ENCODE data around the gene ATP6V0E1.
A peak's percentile ranks its signal among the peaks of the same experiment; 100 is the strongest.

ATP6V0E1 gene

DNA sequence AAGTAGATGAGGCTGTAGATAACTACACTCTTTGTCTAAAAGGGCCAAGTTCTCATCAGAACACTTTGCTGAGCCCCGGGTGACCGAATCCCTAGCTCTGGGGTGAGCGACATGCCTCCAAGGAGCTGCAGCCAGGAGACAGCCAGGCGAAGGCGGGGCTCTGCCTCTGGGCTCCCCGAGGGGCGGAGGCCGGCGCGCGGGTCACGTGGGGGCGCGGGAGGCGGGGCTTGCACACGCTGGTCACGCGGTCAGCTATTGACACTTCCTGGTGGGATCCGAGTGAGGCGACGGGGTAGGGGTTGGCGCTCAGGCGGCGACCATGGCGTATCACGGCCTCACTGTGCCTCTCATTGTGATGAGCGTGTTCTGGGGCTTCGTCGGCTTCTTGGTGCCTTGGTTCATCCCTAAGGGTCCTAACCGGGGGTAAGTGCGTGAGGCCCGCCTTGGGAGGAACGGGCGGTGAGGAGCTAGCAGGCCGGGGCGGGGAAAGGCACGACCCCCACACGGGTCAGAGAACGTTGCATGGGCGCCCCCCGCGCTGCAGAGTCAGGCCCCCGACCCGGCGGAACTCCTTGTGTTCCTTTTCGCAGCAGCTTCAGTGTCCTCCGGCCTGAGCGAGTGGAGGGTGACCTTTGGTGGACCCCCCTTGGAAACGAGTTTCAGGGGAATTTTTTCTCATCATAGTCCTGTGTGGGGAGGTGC is at the start of gene ATP6V0E1:
Gene ATP6V0E1, plus strand, starts transcription at position 230 of the 702 bp plus-strand sequence. Its CDS starts 90 bp downstream, at position 320.
- peak; percentile 92 for DNase-seq (ENCODE audit: low read depth)

- no peak for DNase-seq (ENCODE audit: low read depth)
These were observed 48.5 kb upstream of the ATP6V0E1 start for GRCh38 chr5:172935096-172935495.

DNA sequence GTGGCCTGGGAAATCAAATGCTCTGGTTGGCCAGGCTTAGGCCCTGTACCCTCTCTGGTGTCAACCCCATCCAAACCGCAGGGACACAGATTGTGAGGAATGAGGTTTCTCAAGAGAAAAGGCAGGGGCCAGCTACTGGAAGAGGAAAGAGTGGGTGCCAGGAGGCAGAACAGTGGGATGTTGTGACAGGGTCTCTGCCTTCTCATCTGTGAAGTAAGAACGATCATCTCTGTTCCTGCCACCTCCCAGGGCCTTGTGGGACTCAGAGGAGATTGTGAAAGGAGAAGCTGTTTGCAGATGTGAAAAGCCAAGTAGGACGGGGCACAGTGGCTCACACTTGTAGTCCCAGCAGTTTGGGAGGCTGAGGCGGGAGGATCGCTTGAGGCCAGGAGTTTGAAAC is 47.2 kb upstream of the ATP6V0E1 start:
- DNase-seq (ENCODE audit: low read depth) = no peak

- DNase-seq (ENCODE audit: low read depth) = no peak
These were observed 44.5 kb upstream of the ATP6V0E1 start for GRCh38 chr5:172939071-172939470.

- no peak for DNase-seq (ENCODE audit: low read depth)
These were observed 43.8 kb upstream of the ATP6V0E1 start for GRCh38 chr5:172939611-172940267.

GRCh38 chr5:172940268-172941066 is 43.1 kb upstream of the ATP6V0E1 start:
- no peak for DNase-seq (ENCODE audit: low read depth)

GRCh38 chr5:172941067-172941516 is 42.5 kb upstream of the ATP6V0E1 start:
- DNase-seq (ENCODE audit: low read depth) = no peak

- DNase-seq (ENCODE audit: low read depth) = no peak
These were observed 41.0 kb upstream of the ATP6V0E1 start for GRCh38 chr5:172942556-172942955.

- DNase-seq (ENCODE audit: low read depth) = no peak
These were observed 40.2 kb upstream of the ATP6V0E1 start for GRCh38 chr5:172943283-172943841.

DNA sequence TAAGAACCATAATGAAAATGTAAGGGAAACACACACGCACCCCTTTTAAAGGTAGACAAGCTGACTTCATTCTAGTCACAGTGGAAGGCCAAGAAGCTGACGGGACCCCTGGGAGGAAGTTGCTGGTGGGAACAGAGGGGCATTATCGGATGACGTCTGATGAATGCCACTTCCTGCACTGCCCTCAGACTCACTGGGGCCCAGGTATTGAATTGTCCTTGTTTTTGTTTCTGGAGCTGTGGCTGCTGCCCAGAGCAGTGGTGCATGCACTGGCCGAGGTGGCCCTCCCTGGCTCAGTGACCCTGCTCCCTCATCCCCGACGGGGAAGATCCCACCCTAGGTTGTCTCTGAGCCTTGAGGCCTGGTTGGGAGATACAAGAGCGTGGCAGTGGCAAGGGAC is 39.7 kb upstream of the ATP6V0E1 start:
- no peak for DNase-seq (ENCODE audit: low read depth)

DNA sequence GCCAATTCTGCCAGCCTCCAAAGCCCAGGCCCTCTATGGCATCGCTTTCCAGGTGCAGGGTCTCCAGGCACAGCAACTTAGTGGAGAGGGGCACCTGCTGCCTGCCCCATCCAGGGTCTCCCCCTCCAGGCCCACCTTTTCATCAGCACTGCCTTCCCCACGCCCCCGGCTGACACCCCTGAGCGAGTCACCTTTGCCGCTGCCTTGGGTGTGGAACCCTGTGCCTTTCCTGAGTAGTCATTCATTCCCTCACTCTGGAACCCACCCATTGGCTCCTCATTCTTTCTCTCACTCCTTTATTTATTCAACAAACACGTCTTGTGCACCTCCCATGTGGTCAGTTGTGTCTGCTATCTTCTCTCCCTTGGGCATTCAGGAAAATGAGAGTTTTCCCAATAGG is 38.8 kb upstream of the ATP6V0E1 start:
- DNase-seq (ENCODE audit: low read depth) = no peak

GRCh38 chr5:172945151-172945550 is 38.4 kb upstream of the ATP6V0E1 start:
- DNase-seq (ENCODE audit: low read depth) = no peak

DNA sequence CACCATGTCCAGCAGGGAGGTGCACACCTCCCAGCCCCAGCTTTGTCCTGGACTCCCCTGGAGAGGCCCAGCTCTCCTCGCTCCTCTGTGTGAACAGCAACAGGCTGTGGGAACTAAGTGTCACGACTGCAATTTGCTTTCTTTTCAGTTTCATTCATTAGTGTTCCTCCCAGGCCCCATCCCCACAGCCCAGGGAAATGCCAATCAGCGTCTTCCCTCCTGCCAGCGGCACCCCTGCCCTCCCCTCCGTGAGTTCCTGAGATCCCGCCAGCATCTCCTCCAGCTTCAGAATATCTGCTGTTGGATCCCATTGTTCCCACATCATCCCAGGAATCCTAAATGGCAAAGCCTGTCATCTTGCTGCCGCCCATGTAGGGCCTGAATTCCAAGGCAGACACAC is 37.4 kb upstream of the ATP6V0E1 start:
- no peak for DNase-seq (ENCODE audit: low read depth)

DNA sequence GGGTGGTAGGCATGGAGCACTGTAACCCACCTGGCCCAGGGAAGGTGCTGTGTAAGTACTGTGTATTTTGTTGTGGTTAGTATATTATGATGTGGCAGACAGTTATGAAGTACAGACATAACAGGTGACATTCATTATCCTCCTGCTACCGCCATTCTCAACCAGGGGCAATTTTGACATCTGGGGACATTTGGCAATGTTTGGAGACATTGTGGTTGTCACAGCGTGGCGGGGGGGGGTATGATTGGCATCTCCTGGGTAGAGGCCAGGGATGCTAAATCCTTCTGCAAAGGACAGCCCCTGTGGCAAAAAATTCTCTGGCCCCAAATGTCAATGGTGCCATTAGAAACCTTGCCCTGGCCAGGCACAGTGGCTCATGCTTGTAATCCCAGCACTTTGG is 34.1 kb upstream of the ATP6V0E1 start:
- no peak for DNase-seq (ENCODE audit: low read depth)

GRCh38 chr5:172950176-172950965 is 33.2 kb upstream of the ATP6V0E1 start:
- no peak for DNase-seq (ENCODE audit: low read depth)

DNA sequence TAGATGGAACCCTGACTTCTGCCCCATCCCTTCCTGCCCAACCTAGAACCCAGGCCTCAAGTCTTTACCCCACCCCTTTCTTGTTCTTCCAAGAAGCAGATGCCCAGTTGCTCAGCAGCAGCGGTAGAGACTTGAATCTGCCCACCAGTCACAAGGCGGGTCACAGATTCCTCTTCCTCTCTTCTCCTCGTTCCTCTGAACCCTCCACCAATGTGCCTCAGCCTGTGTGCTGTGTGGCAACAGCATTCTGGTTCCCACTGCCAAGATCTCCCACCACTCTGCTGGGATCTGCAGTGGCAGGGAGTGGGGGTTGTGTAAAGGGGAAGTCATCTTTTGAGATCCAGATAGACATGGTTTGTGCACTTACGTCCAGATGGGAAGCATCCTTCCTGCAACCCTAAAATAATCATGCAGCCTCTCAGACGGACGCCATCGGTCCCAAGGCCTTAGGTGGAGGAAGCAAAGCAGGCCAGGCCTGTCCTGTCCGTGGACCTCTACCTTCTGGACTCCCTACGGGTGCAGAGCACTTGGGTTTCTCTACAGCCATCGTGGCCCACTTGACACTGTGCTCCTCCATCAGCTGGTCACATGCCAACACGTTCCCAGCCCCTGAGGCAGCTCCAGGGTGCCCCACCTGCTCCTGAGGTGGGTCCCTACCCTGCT is 32.1 kb upstream of the ATP6V0E1 start:
- DNase-seq (ENCODE audit: low read depth) = no peak

- no peak for DNase-seq (ENCODE audit: low read depth)
These were observed 31.5 kb upstream of the ATP6V0E1 start for GRCh38 chr5:172952034-172952511.

DNA sequence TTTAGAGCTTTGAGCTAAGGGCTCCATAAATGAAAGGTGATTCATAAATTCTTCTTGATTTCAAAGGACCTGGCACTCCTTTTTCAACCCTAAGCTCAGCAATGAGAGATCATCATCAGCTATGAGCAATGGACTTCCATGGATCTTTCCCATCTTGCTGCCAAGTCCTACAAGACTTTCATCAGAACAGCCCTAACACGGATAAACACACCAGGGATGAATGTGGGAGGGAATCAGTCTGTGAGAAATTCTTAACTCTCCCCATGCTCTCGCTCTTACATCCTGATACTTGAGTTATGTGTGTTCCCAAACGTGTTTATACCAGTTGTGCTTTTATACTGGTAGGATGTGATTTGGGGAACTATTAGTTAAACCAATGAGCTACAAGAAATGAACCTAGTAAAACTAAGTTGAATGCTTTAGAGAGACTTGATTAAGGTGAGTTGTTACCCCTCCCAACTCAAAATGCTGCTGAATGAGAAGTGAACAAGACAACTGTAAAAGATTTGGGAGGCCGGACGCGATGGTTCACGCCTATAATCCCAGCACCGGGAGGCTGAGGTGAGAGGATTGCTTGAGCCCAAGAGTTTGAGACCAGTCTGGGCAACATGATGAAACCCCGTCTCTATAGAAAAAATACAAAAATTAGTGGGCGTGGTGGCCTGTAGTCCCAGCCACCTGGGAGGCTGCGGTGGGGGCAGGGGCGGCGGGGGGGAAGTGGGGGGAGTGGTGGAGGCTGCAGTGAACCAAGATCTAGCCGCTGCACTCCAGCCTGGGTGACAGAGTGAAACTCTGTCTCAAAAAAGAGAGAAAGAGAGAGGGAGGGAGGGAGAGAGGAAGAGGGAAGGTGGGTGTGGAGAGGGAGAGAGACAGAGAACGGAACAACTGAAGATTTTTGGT is 29.5 kb upstream of the ATP6V0E1 start:
- DNase-seq (ENCODE audit: low read depth) = no peak

DNA sequence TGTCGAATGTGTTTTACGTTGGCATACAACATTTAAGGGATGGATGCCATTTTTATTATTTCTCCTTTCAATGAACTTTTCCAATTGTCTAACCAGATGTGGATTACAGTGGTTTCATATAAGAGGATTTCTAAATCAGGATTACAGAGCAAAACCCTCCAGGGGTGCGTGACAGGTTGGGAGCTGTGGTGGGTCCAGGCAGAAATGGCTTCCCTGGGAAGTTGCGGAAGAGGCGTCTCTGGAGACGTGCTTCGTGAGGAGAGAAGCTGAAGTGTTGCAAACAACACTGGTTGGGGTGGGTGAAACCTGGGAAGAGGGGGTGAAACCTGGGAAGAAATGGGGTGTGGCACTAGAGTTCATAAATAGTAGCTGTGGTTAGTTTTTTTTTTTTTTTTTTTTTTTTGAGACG is 28.8 kb upstream of the ATP6V0E1 start:
- no peak for DNase-seq (ENCODE audit: low read depth)

- DNase-seq (ENCODE audit: low read depth) = no peak
These were observed 27.3 kb upstream of the ATP6V0E1 start for GRCh38 chr5:172956228-172956627.
